CD4-positive, alpha-beta T cell (primary cell): Measurements from ENCODE around the gene AKAP9. TPM values are rescaled to one million over a fixed set of nuclear protein-coding genes. Genes with fewer than 3 reads are reported as not detected.

Source experiments
- ATAC-seq: fragments of 200-7000 bp; cut with Tn5 transposase; one replicate; pipeline ENCODE4 v1.10.0; 2022; ENCODE audit warnings: mild to moderate bottlenecking; ENCODE audit not compliant: poor library complexity
- CTCF ChIA-PET: fragments of 350-600 bp; sonication (Branson Sonifier 250); formaldehyde crosslinking; loops from one replicate; lab custom pipeline; 2021; ENCODE audit warnings: antibody characterized with exemption, inconsistent platforms; lab: Charles Lee
- POLR2A ChIA-PET: fragments of 350-600 bp; sonication (Branson Sonifier 250); formaldehyde crosslinking; loops from one replicate; lab custom pipeline; 2021; ENCODE audit warnings: antibody characterized with exemption, inconsistent platforms; lab: Charles Lee
- DNase-seq, 14 experiments: peaks; one replicate each; pipeline ENCODE4 v3.0.0-alpha.2; 2013 to 2020; ENCODE audit warnings: mixed read lengths in 2 of 14
- H3K27ac ChIP-seq, 2 donors: one replicate each; pipeline versions ENCODE4 v1.5.1 to v1.7.0; 2013; ENCODE audit warnings: low read length in 2 of 2, low read depth in 1 of 2, mild to moderate bottlenecking in 1 of 2
- H3K27me3 ChIP-seq, 2 experiments: 1 replicate in 1 of 2; 2 replicates in 1 of 2; pipeline versions ENCODE4 v1.6.1 to v1.7.0; 2013; ENCODE audit warnings: low read length in 2 of 2, control low read depth in 1 of 2, mild to moderate bottlenecking in 1 of 2, moderate library complexity in 1 of 2; ENCODE audit not compliant: insufficient read depth in 2 of 2, control insufficient read depth in 1 of 2
- H3K36me3 ChIP-seq: one replicate; pipeline ENCODE4 v1.6.1; 2013; ENCODE audit warnings: low read length, control low read depth; ENCODE audit not compliant: insufficient read depth
- H3K4me1 ChIP-seq: one replicate; pipeline ENCODE4 v1.6.1; 2013; ENCODE audit warnings: low read length, control low read depth; ENCODE audit not compliant: insufficient read depth
- H3K4me3 ChIP-seq: one replicate; pipeline ENCODE4 v1.5.1; 2013; ENCODE audit warnings: mild to moderate bottlenecking, low read length, moderate library complexity
- H3K9me3 ChIP-seq, 2 experiments: 1 replicate in 1 of 2; 2 replicates in 1 of 2; pipeline versions ENCODE4 v1.6.1 to v1.7.0; 2013; ENCODE audit warnings: low read length in 2 of 2, mild to moderate bottlenecking in 2 of 2, control low read depth in 1 of 2, moderate library complexity in 1 of 2; ENCODE audit not compliant: control insufficient read depth in 1 of 2, insufficient read depth in 1 of 2
- H3K27ac Mint-ChIP-seq: one replicate; pipeline ENCODE4 v1.8.0; 2020; ENCODE audit warnings: mixed read lengths
- H3K27me3 Mint-ChIP-seq: one replicate; pipeline ENCODE4 v1.8.0; 2021; ENCODE audit warnings: mixed read lengths
- H3K36me3 Mint-ChIP-seq: one replicate; pipeline ENCODE4 v1.8.0; 2021; ENCODE audit warnings: low read depth, mixed read lengths
- H3K4me1 Mint-ChIP-seq: one replicate; pipeline ENCODE4 v1.8.0; 2021; ENCODE audit warnings: low read depth, mixed read lengths
- H3K4me3 Mint-ChIP-seq: one replicate; pipeline ENCODE4 v1.8.0; 2020; ENCODE audit warnings: mild to moderate bottlenecking, mixed read lengths
- H3K9me3 Mint-ChIP-seq: one replicate; pipeline ENCODE4 v1.8.0; 2020; ENCODE audit warnings: mixed read lengths
- CTCF ChIP-seq: fragments of 200-600 bp; IDR thresholded peaks from one replicate; pipeline ENCODE4 v1.8.0; 2022; ENCODE audit warnings: antibody characterized with exemption, mild to moderate bottlenecking
- intact Hi-C, 2 experiments: fragments of 100-400 bp; cut with DNase I in 1 of 2; cut with micrococcal nuclease in 1 of 2; formaldehyde crosslinking; loops; one replicate each; pipeline versions ENCODE4 v1.15.1 to v1.9.0; 2023 to 2025; cut with DNase I, micrococcal nuclease
- total RNA-seq, 174 experiments: library from RNA in 2 of 174; stranded (reverse) in 2 of 174; gene quantifications; one replicate each; pipeline ENCODE4 v1.2.3 and lab custom pipeline; 2021 to 2026

The AKAP9 gene
- total RNA-seq, 2 experiments from 2014 or later: 62.5 to 64.8 TPM

- Histone ChIP-seq H3K4me1 (no peaks in the 10 kb centered on the region), H3K4me3 (no peak overlapping the region), H3K27me3 (no peaks in the 10 kb centered on the region), H3K27ac (no peak overlapping the region), H3K36me3 (no peaks in the 10 kb centered on the region), H3K9me3 (no peaks in the 10 kb centered on the region)
- TF ChIP-seq CTCF: no peak
- ChIA-PET POLR2A (no interaction called here), CTCF (no interaction called here)
- Mint-ChIP-seq H3K36me3 (no peaks in the 10 kb centered on the region), H3K9me3 (no peaks in the 10 kb centered on the region), H3K27me3 (peaks cover 19% of the 10 kb centered on the region), H3K4me1 (no peaks in the 10 kb centered on the region), H3K27ac (no peak overlapping the region), H3K4me3 (no peak overlapping the region)
- intact Hi-C loops: no loop called here
- no peak for ATAC-seq
- no peak for DNase-seq
These were observed 22.3 kb upstream of the AKAP9 start for GRCh38 chr7:91918356-91918755.

- ChIA-PET CTCF (no interaction called here), POLR2A (no interaction called here)
- Histone ChIP-seq H3K4me3 (no peak overlapping the region), H3K27me3 (peaks cover 0 to 3% of the 10 kb centered on the region in 2 experiments), H3K36me3 (no peaks in the 10 kb centered on the region), H3K27ac (no peak overlapping the region), H3K9me3 (no peaks in the 10 kb centered on the region), H3K4me1 (no peaks in the 10 kb centered on the region)
- TF ChIP-seq CTCF: no peak
- DNase-seq (no peak), ATAC-seq (no peak)
- Mint-ChIP-seq H3K4me1 (no peaks in the 10 kb centered on the region), H3K27ac (no peak overlapping the region), H3K9me3 (peaks cover 2% of the 10 kb centered on the region), H3K27me3 (peaks cover 29% of the 10 kb centered on the region), H3K36me3 (no peaks in the 10 kb centered on the region), H3K4me3 (no peak overlapping the region)
- intact Hi-C loops: no loop called here
These were observed 17.8 kb upstream of the AKAP9 start for GRCh38 chr7:91922857-91923256.

GRCh38 chr7:91927912-91928311 lies 12.8 kb upstream of the AKAP9 start:
- no peaks in the 10 kb centered on the region for H3K36me3 ChIP-seq
- ChIA-PET POLR2A (no interaction called here), CTCF (interaction anchor here (1.3 kb wide), 1 partner anchor 13 kb away, joined by 5 read pairs; the partner anchor contains the start of gene AKAP9)
- Mint-ChIP-seq H3K4me3 (no peak overlapping the region), H3K27ac (no peak overlapping the region), H3K4me1 (no peaks in the 10 kb centered on the region), H3K9me3 (peaks cover 2% of the 10 kb centered on the region), H3K27me3 (peaks cover 26% of the 10 kb centered on the region), H3K36me3 (no peaks in the 10 kb centered on the region)
- ATAC-seq (no peak), DNase-seq (no peak)
- H3K4me1 ChIP-seq: no peaks in the 10 kb centered on the region
- H3K9me3 ChIP-seq: no peaks in the 10 kb centered on the region
- H3K27me3 ChIP-seq: peaks cover 0 to 7% of the 10 kb centered on the region in 2 experiments
- no peak overlapping the region for H3K4me3 ChIP-seq
- TF ChIP-seq CTCF: no peak
- no peak overlapping the region for H3K27ac ChIP-seq
- intact Hi-C loops: no loop called here
